Measurements from ENCODE around the gene AMOTL2.

DNA sequence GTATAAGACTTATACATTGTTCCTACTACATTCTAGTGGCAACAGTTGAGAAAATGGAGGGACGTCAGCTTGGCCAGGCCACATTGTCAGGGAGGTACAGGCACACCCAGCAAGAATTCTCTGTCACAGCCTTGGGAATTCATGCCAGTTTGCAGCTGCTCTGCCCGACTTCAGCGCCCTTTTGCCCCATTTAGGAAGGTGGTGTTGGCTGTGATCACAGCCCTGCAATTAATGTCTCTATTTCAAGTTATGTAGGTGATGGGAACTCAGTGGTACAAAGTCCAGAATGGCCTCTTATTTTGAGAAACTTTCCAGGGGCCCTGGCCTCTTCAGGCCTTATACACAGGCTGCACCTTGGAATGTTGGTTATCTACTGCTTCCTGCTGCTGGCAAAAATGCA lies 26.7 kb downstream of the AMOTL2 start:
- no peak for TF ChIP-seq EZH2 (IDR thresholded peaks at IDR 0.05; ENCODE audit: insufficient read depth, poor library complexity, severe bottlenecking)
- no peak for TF ChIP-seq EZH2phosphoT487 (IDR thresholded peaks at IDR 0.05; ENCODE audit: insufficient read depth, low read depth)
